NT2/D1 (cell line): Measurements from ENCODE around the gene CASP2.

Source experiments
- SUZ12 ChIP-seq: IDR thresholded peaks from 2 replicates; pipeline ENCODE4 v1.6.1; 2011; ENCODE audit not compliant: insufficient read length, insufficient read depth; ENCODE audit errors: extremely low read depth
- ZNF274 ChIP-seq: IDR thresholded peaks from 2 replicates; pipeline ENCODE4 v1.6.1; 2011; ENCODE audit warnings: mild to moderate bottlenecking, low read depth, low read length

DNA sequence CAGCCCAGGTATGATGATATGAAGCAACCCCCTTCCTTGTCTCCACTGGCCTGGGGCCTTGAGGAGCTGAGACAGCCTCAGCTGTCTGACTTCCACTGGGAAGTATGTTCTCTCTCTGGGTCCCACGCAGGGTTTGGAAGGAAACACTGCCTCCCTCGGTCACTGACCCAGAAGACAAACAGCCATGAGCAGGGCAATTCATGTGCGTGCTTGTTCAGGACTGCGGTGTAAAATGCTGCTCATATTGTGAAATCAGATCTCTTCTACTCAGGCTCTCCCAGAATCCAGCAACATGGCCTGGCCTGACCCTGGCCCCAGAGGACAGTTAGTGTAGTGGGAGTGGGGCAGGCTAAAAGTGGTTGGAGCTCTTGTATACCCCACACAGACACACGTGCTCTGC is 30.5 kb downstream of the CASP2 start:
- no peak for TF ChIP-seq SUZ12
- no peak for TF ChIP-seq ZNF274
